Smooth muscle cell (in vitro differentiated cells): ENCODE results near the gene UBE3A. TPM values are rescaled to one million over a fixed set of nuclear protein-coding genes. Genes with fewer than 3 reads are reported as not detected.

Experiments
- DNase-seq: peaks from one replicate; lab custom pipeline; 2025; ENCODE audit not compliant: unreplicated experiment; lab: John Stamatoyannopoulos, UW
- H2AFZ ChIP-seq: fragments of 200-600 bp; sonication (generic); 2 replicates; pipeline ENCODE4 v1.6.0; 2016; ENCODE audit warnings: antibody characterized with exemption, low read depth, mild to moderate bottlenecking
- H3F3A ChIP-seq: fragments of 200-600 bp; sonication (generic); 2 replicates; pipeline ENCODE4 v1.6.0; 2017; ENCODE audit warnings: antibody characterized with exemption, low read depth
- H3K27ac ChIP-seq: fragments of 200-600 bp; sonication (generic); 2 replicates; pipeline ENCODE4 v1.5.1; 2016; ENCODE audit warnings: low read depth, mild to moderate bottlenecking
- H3K27me3 ChIP-seq: fragments of 200-600 bp; sonication (generic); 2 replicates; pipeline ENCODE4 v1.6.1; 2016; ENCODE audit warnings: low read depth, mild to moderate bottlenecking
- H3K36me3 ChIP-seq: fragments of 200-600 bp; sonication (generic); 2 replicates; pipeline ENCODE4 v1.5.1; 2016; ENCODE audit warnings: low read depth
- H3K4me1 ChIP-seq: fragments of 200-600 bp; sonication (generic); 2 replicates; pipeline ENCODE4 v1.5.1; 2016; ENCODE audit warnings: low read depth
- H3K4me2 ChIP-seq: fragments of 200-600 bp; sonication (generic); 2 replicates; pipeline ENCODE4 v1.6.0; 2016; ENCODE audit warnings: mild to moderate bottlenecking
- H3K4me3 ChIP-seq: fragments of 200-600 bp; sonication (generic); 2 replicates; pipeline ENCODE4 v1.5.1; 2016; ENCODE audit warnings: mild to moderate bottlenecking
- H3K79me2 ChIP-seq: fragments of 200-600 bp; sonication (generic); 2 replicates; pipeline ENCODE4 v1.6.0; 2016; ENCODE audit warnings: low read depth, mild to moderate bottlenecking
- H3K9ac ChIP-seq: fragments of 200-600 bp; sonication (generic); 2 replicates; pipeline ENCODE4 v1.6.0; 2016; ENCODE audit warnings: low read depth
- H3K9me3 ChIP-seq: fragments of 200-600 bp; sonication (generic); replicated peaks from 2 replicates; pipeline ENCODE4 v1.5.1; 2016; ENCODE audit warnings: low read depth
- H4K20me1 ChIP-seq: fragments of 200-600 bp; sonication (generic); 2 replicates; pipeline ENCODE4 v1.6.0; 2016; ENCODE audit warnings: low read depth
- whole genome bisulfite sequencing: methylation state at CpG from one replicate; pipeline ENCODE4 v1.1.7; 2016; ENCODE audit warnings: low lambda C conversion rate; 5-methylcytosine and 5-hydroxymethylcytosine counted together
- polyA plus RNA-seq: library from polyadenylated mRNA; unstranded; fragments of >200 nt; fragmentation: Nextera tagmentation; extraction: Ambion mirVana; gene quantifications from 2 replicates; pipeline ENCODE4 v1.2.1, GENCODE V29; 2016
- total RNA-seq: library from RNA; depleted of rRNA; stranded (reverse); fragments of >200 nt; gene quantifications from 2 replicates; pipeline ENCODE4 v1.2.3, GENCODE V29; 2014
- TF ChIP-seq, protein P1 (sequence below): fragments of 200-600 bp; sonication (generic); IDR thresholded peaks from 2 replicates; pipeline ENCODE4 v1.5.1; 2017; ENCODE audit warnings: borderline replicate concordance, mild to moderate bottlenecking, antibody characterized with exemption; ENCODE audit not compliant: insufficient read depth, poor library complexity, severe bottlenecking

Gene UBE3A
- total and polyA plus RNA-seq, 2 experiments from 2014 or later, result 66.6 to 93.9 TPM

DNA sequence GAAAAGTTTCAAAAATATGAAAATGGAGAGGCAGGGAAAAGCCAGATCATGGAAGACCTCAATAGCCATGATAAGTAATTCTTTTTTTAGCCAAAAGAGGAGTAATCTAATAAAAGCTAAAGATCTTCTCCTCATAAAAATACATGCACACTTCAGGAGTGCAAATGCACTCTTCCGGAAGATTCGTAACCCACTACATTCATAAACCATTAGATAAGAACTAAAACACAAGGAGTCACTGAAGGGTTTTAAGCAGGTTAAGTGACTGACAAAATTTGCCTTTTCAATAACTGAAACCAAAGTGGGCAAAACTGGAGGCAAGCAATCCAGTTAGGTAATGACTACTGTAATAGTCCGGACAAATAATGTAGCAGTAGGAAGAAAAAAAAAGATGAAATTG lies 46.0 kb downstream of the UBE3A start:
- TF ChIP-seq, protein P1, sequence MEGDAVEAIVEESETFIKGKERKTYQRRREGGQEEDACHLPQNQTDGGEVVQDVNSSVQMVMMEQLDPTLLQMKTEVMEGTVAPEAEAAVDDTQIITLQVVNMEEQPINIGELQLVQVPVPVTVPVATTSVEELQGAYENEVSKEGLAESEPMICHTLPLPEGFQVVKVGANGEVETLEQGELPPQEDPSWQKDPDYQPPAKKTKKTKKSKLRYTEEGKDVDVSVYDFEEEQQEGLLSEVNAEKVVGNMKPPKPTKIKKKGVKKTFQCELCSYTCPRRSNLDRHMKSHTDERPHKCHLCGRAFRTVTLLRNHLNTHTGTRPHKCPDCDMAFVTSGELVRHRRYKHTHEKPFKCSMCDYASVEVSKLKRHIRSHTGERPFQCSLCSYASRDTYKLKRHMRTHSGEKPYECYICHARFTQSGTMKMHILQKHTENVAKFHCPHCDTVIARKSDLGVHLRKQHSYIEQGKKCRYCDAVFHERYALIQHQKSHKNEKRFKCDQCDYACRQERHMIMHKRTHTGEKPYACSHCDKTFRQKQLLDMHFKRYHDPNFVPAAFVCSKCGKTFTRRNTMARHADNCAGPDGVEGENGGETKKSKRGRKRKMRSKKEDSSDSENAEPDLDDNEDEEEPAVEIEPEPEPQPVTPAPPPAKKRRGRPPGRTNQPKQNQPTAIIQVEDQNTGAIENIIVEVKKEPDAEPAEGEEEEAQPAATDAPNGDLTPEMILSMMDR, result no peak
- Histone ChIP-seq H3K27me3 (no peaks in the 10 kb centered on the region), H3K79me2 (peaks cover 82% of the 10 kb centered on the region), H4K20me1 (peaks cover 87% of the 10 kb centered on the region), H3K4me1 (no peaks in the 10 kb centered on the region), H3K4me3 (no peak overlapping the region), H3K27ac (peak overlapping the region; percentile 78), H3K4me2 (peak overlapping the region; percentile 62), H2AFZ (no peak overlapping the region), H3K9ac (peak overlapping the region; percentile 37), H3K9me3 (no peaks in the 10 kb centered on the region), H3F3A (peaks cover 26% of the 10 kb centered on the region), H3K36me3 (no peaks in the 10 kb centered on the region)
- 71% methylated on average over 3 of the region's 3 CpGs for WGBS
- no peak for DNase-seq

GRCh38 chr15:25391971-25392721 lies 46.7 kb downstream of the UBE3A start:
- Histone ChIP-seq H3K27ac (peak overlapping the region; percentile 78), H3K79me2 (peaks cover 82% of the 10 kb centered on the region), H3K9ac (no peak overlapping the region), H4K20me1 (peaks cover 81% of the 10 kb centered on the region), H3F3A (peaks cover 26% of the 10 kb centered on the region), H3K36me3 (no peaks in the 10 kb centered on the region), H3K9me3 (no peaks in the 10 kb centered on the region), H3K4me3 (no peak overlapping the region), H3K4me2 (peak overlapping the region; percentile 62), H3K4me1 (no peaks in the 10 kb centered on the region), H2AFZ (no peak overlapping the region), H3K27me3 (no peaks in the 10 kb centered on the region)
- no peak for DNase-seq
- TF ChIP-seq, protein P1, result no peak
- WGBS, result 82% methylated on average over 4 of the region's 4 CpGs

- no peaks in the 10 kb centered on the region for H3K36me3 ChIP-seq
- no peak overlapping the region for H3K4me3 ChIP-seq
- H4K20me1 ChIP-seq, result peaks cover 48% of the 10 kb centered on the region
- no peaks in the 10 kb centered on the region for H3K4me1 ChIP-seq
- H3K27me3 ChIP-seq, result no peaks in the 10 kb centered on the region
- H3F3A ChIP-seq, result no peaks in the 10 kb centered on the region
- no peak for DNase-seq
- TF ChIP-seq, protein P1, result no peak
- H3K9me3 ChIP-seq, result no peaks in the 10 kb centered on the region
- H3K79me2 ChIP-seq, result peaks cover 99% of the 10 kb centered on the region
- H3K9ac ChIP-seq, result no peak overlapping the region
- H3K27ac ChIP-seq, result no peak overlapping the region
- no peak overlapping the region for H2AFZ ChIP-seq
- H3K4me2 ChIP-seq, result no peak overlapping the region
These were observed 52.8 kb downstream of the UBE3A start for GRCh38 chr15:25385986-25386385.

- no peak overlapping the region for H2AFZ ChIP-seq
- no peak overlapping the region for H3K9ac ChIP-seq
- peaks cover 97% of the 10 kb centered on the region for H3K79me2 ChIP-seq
- H3F3A ChIP-seq, result no peaks in the 10 kb centered on the region
- peaks cover 59% of the 10 kb centered on the region for H4K20me1 ChIP-seq
- no peaks in the 10 kb centered on the region for H3K4me1 ChIP-seq
- 93% methylated on average over 5 of the region's 5 CpGs for WGBS
- no peaks in the 10 kb centered on the region for H3K27me3 ChIP-seq
- no peak overlapping the region for H3K4me3 ChIP-seq
- DNase-seq, result no peak
- H3K36me3 ChIP-seq, result no peaks in the 10 kb centered on the region
- H3K9me3 ChIP-seq, result no peaks in the 10 kb centered on the region
- no peak overlapping the region for H3K4me2 ChIP-seq
- H3K27ac ChIP-seq, result no peak overlapping the region
- TF ChIP-seq, protein P1, result no peak
These were observed 57.2 kb downstream of the UBE3A start for GRCh38 chr15:25381579-25381978.
